Measurements from ENCODE around the gene CASK. TPM values are rescaled to one million over a fixed set of nuclear protein-coding genes. Genes with fewer than 3 reads are reported as not detected.

Gene CASK
- total and polyA plus RNA-seq, 12 donors, result 4.7 to 53.0 (median 41.3) TPM

- peak in 6 of 7 donors; percentile 17 to 53 (median 34) for DNase-seq
- intact Hi-C loops (cut with DNase I), result no loop called here
- H3K4me1 ChIP-seq (replicated peaks in 1 of 2), result no peaks in the 10 kb centered on the region
- TF ChIP-seq CTCF (IDR thresholded peaks at IDR 0.05) (no peak), POLR2A (IDR thresholded peaks at IDR 0.05) (no peak)
- WGBS, 4 donors, result 0 to 44% (median 18%) methylated on average over 3 to 48 of the region's 48 CpGs
- H3K27ac ChIP-seq, result peak overlapping the region in 3 of 5 donors; percentile 74 to 93 (median 85)
- no peaks in the 10 kb centered on the region for H3K27me3 ChIP-seq
- peak overlapping the region; percentile 13 to 69 (median 26) for H3K4me3 ChIP-seq
- no peaks in the 10 kb centered on the region for H3K36me3 ChIP-seq (replicated peaks in 1 of 2)
- H3K9me3 ChIP-seq (replicated peaks in 1 of 3), result no peaks in the 10 kb centered on the region
Observed at GRCh38 chrX:41922431-41923151, 763 bp downstream of the CASK start.

- Histone ChIP-seq H3K27ac (peak overlapping the region in 3 of 5 donors; percentile 74 to 93 (median 85)), H3K36me3 (replicated peaks in 1 of 2) (no peaks in the 10 kb centered on the region), H3K27me3 (no peaks in the 10 kb centered on the region), H3K9me3 (replicated peaks in 1 of 3) (no peaks in the 10 kb centered on the region), H3K4me3 (peak overlapping the region; percentile 13 to 69 (median 26)), H3K4me1 (replicated peaks in 1 of 2) (no peaks in the 10 kb centered on the region)
- DNase-seq, result peak in 2 of 7 donors; percentile 3 to 11
- 0 to 43% (median 12%) methylated on average over 11 to 13 of the region's 13 CpGs for WGBS, 4 donors
- intact Hi-C loops (cut with DNase I), result no loop called here
- TF ChIP-seq POLR2A (IDR thresholded peaks at IDR 0.05), result no peak
- TF ChIP-seq CTCF (IDR thresholded peaks at IDR 0.05), result no peak
Observed at GRCh38 chrX:41921492-41922430, 1.6 kb downstream of the CASK start.

GRCh38 chrX:41919870-41920269 is 3.5 kb downstream of the CASK start:
- intact Hi-C loops (cut with DNase I), result no loop called here
- 65 to 97% (median 86%) methylated on average over 2 of the region's 2 CpGs for WGBS, 4 donors

More at GRCh38 chrX:41919870-41920269, 3.5 kb downstream of the CASK start:
- H3K4me1 ChIP-seq (replicated peaks in 1 of 2), result no peaks in the 10 kb centered on the region
- H3K4me3 ChIP-seq, result no peak overlapping the region
- H3K36me3 ChIP-seq (replicated peaks in 1 of 2), result no peaks in the 10 kb centered on the region
- no peaks in the 10 kb centered on the region for H3K9me3 ChIP-seq (replicated peaks in 1 of 3)
- H3K27me3 ChIP-seq, result no peaks in the 10 kb centered on the region
- DNase-seq, result no peak
- no peak overlapping the region for H3K27ac ChIP-seq
- no peak for TF ChIP-seq CTCF (IDR thresholded peaks at IDR 0.05)
- no peak for TF ChIP-seq POLR2A (IDR thresholded peaks at IDR 0.05)

All from adrenal gland (tissue), 12 donors.